Measurements from ENCODE around the gene BRD4.

Gene BRD4

GRCh38 chr19:15248648-15249527 is 83.5 kb downstream of the BRD4 start:
- DNase-seq (ENCODE audit: low read depth in 2 of 2) = no peak

- DNase-seq (ENCODE audit: low read depth in 2 of 2) = no peak
Measured at GRCh38 chr19:15248106-15248505, 84.2 kb downstream of the BRD4 start.

GRCh38 chr19:15247107-15248014 is 85.0 kb downstream of the BRD4 start:
- DNase-seq (ENCODE audit: low read depth in 2 of 2) = no peak

GRCh38 chr19:15246198-15246481 is 86.2 kb downstream of the BRD4 start:
- DNase-seq (ENCODE audit: low read depth in 2 of 2) = no peak

GRCh38 chr19:15245370-15246197 is 86.8 kb downstream of the BRD4 start:
- DNase-seq (ENCODE audit: low read depth in 2 of 2) = no peak

- no peak for DNase-seq (ENCODE audit: low read depth in 2 of 2)
Measured at GRCh38 chr19:15244808-15245207, 87.5 kb downstream of the BRD4 start.

GRCh38 chr19:15244106-15244803 is 88.1 kb downstream of the BRD4 start:
- DNase-seq (ENCODE audit: low read depth in 2 of 2) = no peak

GRCh38 chr19:15243236-15243957 is 88.9 kb downstream of the BRD4 start:
- no peak for DNase-seq (ENCODE audit: low read depth in 2 of 2)

- DNase-seq (ENCODE audit: low read depth in 2 of 2) = no peak
Measured at GRCh38 chr19:15241259-15241910, 91.0 kb downstream of the BRD4 start.

- DNase-seq (ENCODE audit: low read depth in 2 of 2) = no peak
Measured at GRCh38 chr19:15240515-15240914, 91.8 kb downstream of the BRD4 start.

- no peak for DNase-seq (ENCODE audit: low read depth in 2 of 2)
Measured at GRCh38 chr19:15239337-15239949, 92.9 kb downstream of the BRD4 start.

GRCh38 chr19:15238639-15239155 is 93.6 kb downstream of the BRD4 start:
- no peak for DNase-seq (ENCODE audit: low read depth in 2 of 2)

- DNase-seq (ENCODE audit: low read depth in 2 of 2) = no peak
Measured at GRCh38 chr19:15237759-15238638, 94.3 kb downstream of the BRD4 start.

GRCh38 chr19:15236886-15237285 is 95.5 kb downstream of the BRD4 start:
- DNase-seq (ENCODE audit: low read depth in 2 of 2) = no peak

- no peak for DNase-seq (ENCODE audit: low read depth in 2 of 2)
Measured at GRCh38 chr19:15235781-15236180, 96.6 kb downstream of the BRD4 start.

GRCh38 chr19:15234431-15235130 is 97.8 kb downstream of the BRD4 start:
- DNase-seq (ENCODE audit: low read depth in 2 of 2) = no peak

- no peak for DNase-seq (ENCODE audit: low read depth in 2 of 2)
Measured at GRCh38 chr19:15231271-15231670, 101.1 kb downstream of the BRD4 start.

- DNase-seq (ENCODE audit: low read depth in 2 of 2) = no peak
Measured at GRCh38 chr19:15227261-15227660, 105.1 kb downstream of the BRD4 start.

All from stimulated activated CD4-positive, alpha-beta T cell treated with anti-CD3 and anti-CD28 coated beads, Interleukin-12 subunit alpha, Interleukin-12 subunit beta, amount 100 ng/mL, for 24 hours (primary cell).